ENCODE results near the gene GAPDH.

The GAPDH gene

DNA sequence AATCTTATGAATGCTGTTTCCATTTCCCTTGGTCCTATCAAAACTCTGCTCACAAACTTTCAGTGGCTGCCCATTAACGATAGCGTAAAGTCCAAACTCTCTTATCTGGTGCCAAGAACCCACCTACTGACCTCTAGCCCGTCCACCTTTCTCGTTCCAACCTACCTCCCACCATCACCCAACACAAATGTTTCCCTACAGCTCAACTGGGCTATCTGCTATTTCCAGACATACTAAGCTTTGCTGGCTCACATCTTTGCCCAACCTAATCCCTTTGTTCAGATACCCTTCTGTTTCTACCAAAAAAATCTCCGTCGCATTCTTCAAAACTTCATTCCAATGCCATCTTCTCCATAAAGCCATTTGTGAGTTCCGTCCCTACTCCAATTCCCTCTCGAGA, 41.3 kb downstream of the GAPDH start:
- Histone ChIP-seq H3K4me1 (ENCODE audit: control insufficient read depth, low read length) (peaks cover 3% of the 10 kb centered on the region), H3K36me3 (ENCODE audit: control insufficient read depth, low read length) (peaks cover 84% of the 10 kb centered on the region), H3K27ac (ENCODE audit: low read depth, low read length) (no peak overlapping the region), H4K20me1 (ENCODE audit: control insufficient read depth, insufficient read depth, low read depth, low read length) (no peaks in the 10 kb centered on the region; the same call in 1 of the 2 replicates), H3K9me3 (ENCODE audit: control insufficient read depth, insufficient read depth, low read length) (no peaks in the 10 kb centered on the region), H3K4me3 (ENCODE audit: low read length) (no peak overlapping the region), H3K9me2 (replicated peaks; ENCODE audit: control insufficient read depth, low read length) (no peaks in the 10 kb centered on the region), H3K79me2 (ENCODE audit: control insufficient read depth, low read length) (no peaks in the 10 kb centered on the region), H3K4me2 (ENCODE audit: low read length) (no peak overlapping the region), H3K27me3 (ENCODE audit: control insufficient read depth, low read length) (no peaks in the 10 kb centered on the region), H3F3A (ENCODE audit: control insufficient read depth, insufficient read depth) (peaks cover 21% of the 10 kb centered on the region)
- TF ChIP-seq, protein P1, sequence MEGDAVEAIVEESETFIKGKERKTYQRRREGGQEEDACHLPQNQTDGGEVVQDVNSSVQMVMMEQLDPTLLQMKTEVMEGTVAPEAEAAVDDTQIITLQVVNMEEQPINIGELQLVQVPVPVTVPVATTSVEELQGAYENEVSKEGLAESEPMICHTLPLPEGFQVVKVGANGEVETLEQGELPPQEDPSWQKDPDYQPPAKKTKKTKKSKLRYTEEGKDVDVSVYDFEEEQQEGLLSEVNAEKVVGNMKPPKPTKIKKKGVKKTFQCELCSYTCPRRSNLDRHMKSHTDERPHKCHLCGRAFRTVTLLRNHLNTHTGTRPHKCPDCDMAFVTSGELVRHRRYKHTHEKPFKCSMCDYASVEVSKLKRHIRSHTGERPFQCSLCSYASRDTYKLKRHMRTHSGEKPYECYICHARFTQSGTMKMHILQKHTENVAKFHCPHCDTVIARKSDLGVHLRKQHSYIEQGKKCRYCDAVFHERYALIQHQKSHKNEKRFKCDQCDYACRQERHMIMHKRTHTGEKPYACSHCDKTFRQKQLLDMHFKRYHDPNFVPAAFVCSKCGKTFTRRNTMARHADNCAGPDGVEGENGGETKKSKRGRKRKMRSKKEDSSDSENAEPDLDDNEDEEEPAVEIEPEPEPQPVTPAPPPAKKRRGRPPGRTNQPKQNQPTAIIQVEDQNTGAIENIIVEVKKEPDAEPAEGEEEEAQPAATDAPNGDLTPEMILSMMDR (IDR thresholded peaks at IDR 0.05; ENCODE audit: low read depth, low read length, poor library complexity, severe bottlenecking) = no peak
- no peak for TF ChIP-seq EZH2phosphoT487 (IDR thresholded peaks at IDR 0.05; ENCODE audit: borderline replicate concordance, low read length)

DNA sequence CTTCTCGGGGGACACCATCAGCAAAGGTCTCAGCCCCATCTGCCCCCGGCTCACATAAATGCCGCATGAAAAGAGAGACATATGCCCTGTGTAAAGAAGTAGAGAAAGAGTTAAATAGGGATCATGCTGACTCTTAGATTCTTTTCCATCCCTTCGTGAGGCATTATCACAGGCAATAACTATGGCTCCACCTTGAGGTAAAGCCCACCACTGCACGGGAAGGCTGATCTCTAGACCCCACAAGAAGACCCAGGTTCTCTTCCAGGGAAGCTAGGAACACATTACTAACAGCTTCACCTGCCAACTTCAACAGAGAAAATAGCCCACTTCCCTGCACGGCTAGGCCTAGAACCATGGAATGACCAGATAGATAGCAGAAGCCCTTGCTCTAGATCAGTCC, 47.9 kb downstream of the GAPDH start:
- TF ChIP-seq EZH2phosphoT487 (IDR thresholded peaks at IDR 0.05; ENCODE audit: borderline replicate concordance, low read length) = no peak
- TF ChIP-seq, protein P1 (IDR thresholded peaks at IDR 0.05; ENCODE audit: low read depth, low read length, poor library complexity, severe bottlenecking) = peak; percentile 39
- Histone ChIP-seq H3K27ac (ENCODE audit: low read depth, low read length) (no peak overlapping the region), H3K9me2 (replicated peaks; ENCODE audit: control insufficient read depth, low read length) (no peaks in the 10 kb centered on the region), H3K4me3 (ENCODE audit: low read length) (no peak overlapping the region), H3K4me2 (ENCODE audit: low read length) (no peak overlapping the region), H4K20me1 (ENCODE audit: control insufficient read depth, insufficient read depth, low read depth, low read length) (no peaks in the 10 kb centered on the region; the same call in 1 of the 2 replicates), H3K36me3 (ENCODE audit: control insufficient read depth, low read length) (peaks cover 81% of the 10 kb centered on the region), H3F3A (ENCODE audit: control insufficient read depth, insufficient read depth) (peaks cover 3% of the 10 kb centered on the region; the same call in 1 of the 2 replicates), H3K27me3 (ENCODE audit: control insufficient read depth, low read length) (no peaks in the 10 kb centered on the region), H3K79me2 (ENCODE audit: control insufficient read depth, low read length) (no peaks in the 10 kb centered on the region), H3K9me3 (ENCODE audit: control insufficient read depth, insufficient read depth, low read length) (no peaks in the 10 kb centered on the region), H3K4me1 (ENCODE audit: control insufficient read depth, low read length) (no peaks in the 10 kb centered on the region)

DNA sequence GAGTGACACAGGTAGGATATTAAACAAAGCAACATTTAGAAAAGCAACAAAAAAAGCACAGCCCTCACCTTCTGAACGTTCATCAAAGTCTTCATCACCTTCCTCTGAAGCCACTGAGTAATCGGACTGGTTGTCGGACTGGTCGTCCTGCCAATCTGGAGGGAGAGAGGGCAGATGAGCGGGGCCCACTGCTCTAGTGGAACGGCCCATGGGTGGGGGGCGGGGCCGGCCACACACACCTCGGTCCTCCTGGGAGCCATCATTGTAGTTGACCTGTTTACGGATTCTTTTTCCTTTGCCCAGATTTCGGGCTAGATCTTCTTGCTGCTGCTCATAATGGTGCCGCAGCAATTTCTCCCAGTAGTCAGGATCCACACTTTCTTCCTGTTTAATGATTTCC, 48.6 kb downstream of the GAPDH start:
- Histone ChIP-seq H3K27me3 (ENCODE audit: control insufficient read depth, low read length) (no peaks in the 10 kb centered on the region), H3K4me3 (ENCODE audit: low read length) (no peak overlapping the region), H3K36me3 (ENCODE audit: control insufficient read depth, low read length) (peaks cover 81% of the 10 kb centered on the region), H3K27ac (ENCODE audit: low read depth, low read length) (no peak overlapping the region), H3K9me2 (replicated peaks; ENCODE audit: control insufficient read depth, low read length) (no peaks in the 10 kb centered on the region), H4K20me1 (ENCODE audit: control insufficient read depth, insufficient read depth, low read depth, low read length) (no peaks in the 10 kb centered on the region; the same call in 1 of the 2 replicates), H3K4me1 (ENCODE audit: control insufficient read depth, low read length) (no peaks in the 10 kb centered on the region), H3K4me2 (ENCODE audit: low read length) (no peak overlapping the region), H3F3A (ENCODE audit: control insufficient read depth, insufficient read depth) (peaks cover 3% of the 10 kb centered on the region; the same call in 1 of the 2 replicates), H3K9me3 (ENCODE audit: control insufficient read depth, insufficient read depth, low read length) (no peaks in the 10 kb centered on the region), H3K79me2 (ENCODE audit: control insufficient read depth, low read length) (no peaks in the 10 kb centered on the region)
- TF ChIP-seq, protein P1 (IDR thresholded peaks at IDR 0.05; ENCODE audit: low read depth, low read length, poor library complexity, severe bottlenecking) = no peak
- TF ChIP-seq EZH2phosphoT487 (IDR thresholded peaks at IDR 0.05; ENCODE audit: borderline replicate concordance, low read length) = no peak

Measured in DOHH2 (cell line).